HepG2 (cell line): ENCODE measurements around the gene HIF1AN. TPM values are rescaled to one million over a fixed set of nuclear protein-coding genes. Genes with fewer than 3 reads are reported as not detected.

ENCODE experiments used
- CREB1 ChIP-seq, 2 experiments: fragments of 450-650 bp in 1 of 2; IDR thresholded peaks; 2 replicates each; pipeline ENCODE4 v1.6.1; 2016 to 2017; ENCODE audit warnings: control low read depth in 1 of 2, mild to moderate bottlenecking in 1 of 2, missing compliant biosample characterization in 1 of 2, missing genetic modification characterization in 1 of 2
- ELF3 ChIP-seq: IDR thresholded peaks from 2 replicates; pipeline ENCODE4 v1.6.1; 2016; ENCODE audit warnings: missing genetic modification reagents, missing compliant biosample characterization
- EP300 ChIP-seq, 3 experiments: sonication (generic) in 1 of 3; formaldehyde crosslinking in 1 of 3; IDR thresholded peaks; 2 replicates each; pipeline versions ENCODE4 v1.5.1 to v1.6.1; 2011 to 2020; ENCODE audit warnings: low read depth in 2 of 3, low read length in 2 of 3, borderline replicate concordance in 1 of 3, improper control_type of control experiment in 1 of 3, mild to moderate bottlenecking in 1 of 3, missing genetic modification reagents in 1 of 3, moderate library complexity in 1 of 3
- KDM6A ChIP-seq: IDR thresholded peaks from 2 replicates; pipeline ENCODE4 v1.6.1; 2016; ENCODE audit warnings: low read depth
- KLF9 ChIP-seq: IDR thresholded peaks from 2 replicates; pipeline ENCODE4 v1.6.1; 2016; ENCODE audit warnings: low read depth
- MIER3 ChIP-seq: IDR thresholded peaks from 2 replicates; pipeline ENCODE4 v1.6.1; 2016; ENCODE audit warnings: missing compliant biosample characterization, borderline replicate concordance
- PHF20 ChIP-seq: sonication (generic); formaldehyde crosslinking; IDR thresholded peaks from 2 replicates; pipeline ENCODE4 v1.5.0; 2020; ENCODE audit warnings: mild to moderate bottlenecking, missing genetic modification reagents
- PHF21A ChIP-seq: sonication (generic); formaldehyde crosslinking; IDR thresholded peaks from 2 replicates; pipeline ENCODE4 v1.5.0; 2020; ENCODE audit warnings: mild to moderate bottlenecking, missing genetic modification reagents
- POLR2AphosphoS5 ChIP-seq: IDR thresholded peaks from 2 replicates; pipeline ENCODE4 v1.6.1; 2012; ENCODE audit warnings: low read depth, low read length
- SAP130 ChIP-seq: IDR thresholded peaks from 2 replicates; pipeline ENCODE4 v1.6.1; 2016; ENCODE audit warnings: low read depth
- SIN3A ChIP-seq: IDR thresholded peaks from 2 replicates; pipeline ENCODE4 v1.6.1; 2011; ENCODE audit warnings: low read depth, mild to moderate bottlenecking, control low read depth, low read length, borderline replicate concordance
- SIN3B ChIP-seq: fragments of 150-350 bp; IDR thresholded peaks from 2 replicates; pipeline ENCODE4 v1.6.1; 2014; ENCODE audit warnings: low read length
- ZNF335 ChIP-seq: sonication (generic); formaldehyde crosslinking; IDR thresholded peaks from 2 replicates; pipeline ENCODE4 v1.4.0; 2020; ENCODE audit warnings: missing genetic modification reagents
- polyA plus RNA-seq, 8 experiments: library from polyadenylated mRNA; depleted of rRNA in 3 of 8; stranded (reverse) in 7 of 8; unstranded in 1 of 8; fragments of >200 nt; fragmentation: Illumina TruSeq in 4 of 8; extraction: Trizol in 4 of 8; gene quantifications; 2 replicates each; pipeline versions ENCODE4 v1.2.1 to v1.2.3, GENCODE V29; 2011 to 2016; ENCODE audit warnings: low read depth in 4 of 8, missing spikeins in 1 of 8, mixed read lengths in 1 of 8; ENCODE audit not compliant: insufficient read depth in 1 of 8
- total RNA-seq, 5 experiments: library from RNA; depleted of rRNA; stranded (reverse); fragments of >200 nt; fragmentation: Illumina TruSeq; extraction: Trizol; gene quantifications; 2 replicates each; pipeline ENCODE4 v1.2.3, GENCODE V29; 2016; ENCODE audit warnings: low read depth in 1 of 5
- TF ChIP-seq, protein P1 (sequence below): sonication (generic); formaldehyde crosslinking; IDR thresholded peaks from 2 replicates; pipeline ENCODE4 v1.5.0; 2020; ENCODE audit warnings: missing genetic modification reagents
- TF ChIP-seq, protein P2 (sequence below): sonication (generic); formaldehyde crosslinking; IDR thresholded peaks from 2 replicates; pipeline ENCODE4 v1.5.0; 2020; ENCODE audit warnings: missing genetic modification reagents, mild to moderate bottlenecking, borderline replicate concordance
- TF ChIP-seq, protein P3 (sequence below): IDR thresholded peaks from 2 replicates; pipeline ENCODE4 v1.4.0; 2020; ENCODE audit warnings: mild to moderate bottlenecking, missing genetic modification reagents
- TF ChIP-seq, protein P4 (sequence below): sonication (generic); formaldehyde crosslinking; IDR thresholded peaks from 2 replicates; pipeline ENCODE4 v1.8.0; 2022; ENCODE audit warnings: missing genetic modification reagents, mild to moderate bottlenecking, borderline replicate concordance
- TF ChIP-seq, protein P5 (sequence below): sonication (generic); formaldehyde crosslinking; IDR thresholded peaks from 2 replicates; pipeline ENCODE4 v1.4.0; 2020; ENCODE audit warnings: mild to moderate bottlenecking, missing genetic modification reagents
- TF ChIP-seq, protein P6 (sequence below): sonication (generic); formaldehyde crosslinking; IDR thresholded peaks from 2 replicates; pipeline ENCODE4 v1.8.0; 2022; ENCODE audit warnings: missing genetic modification reagents, mild to moderate bottlenecking, inconsistent platforms, borderline replicate concordance

HIF1AN gene
- total and polyA plus RNA-seq, 2 of the 13 experiments (the other 11 are each of a cell fraction or from before 2014, with no cell fraction given): 8.6 to 10.7 TPM

DNA sequence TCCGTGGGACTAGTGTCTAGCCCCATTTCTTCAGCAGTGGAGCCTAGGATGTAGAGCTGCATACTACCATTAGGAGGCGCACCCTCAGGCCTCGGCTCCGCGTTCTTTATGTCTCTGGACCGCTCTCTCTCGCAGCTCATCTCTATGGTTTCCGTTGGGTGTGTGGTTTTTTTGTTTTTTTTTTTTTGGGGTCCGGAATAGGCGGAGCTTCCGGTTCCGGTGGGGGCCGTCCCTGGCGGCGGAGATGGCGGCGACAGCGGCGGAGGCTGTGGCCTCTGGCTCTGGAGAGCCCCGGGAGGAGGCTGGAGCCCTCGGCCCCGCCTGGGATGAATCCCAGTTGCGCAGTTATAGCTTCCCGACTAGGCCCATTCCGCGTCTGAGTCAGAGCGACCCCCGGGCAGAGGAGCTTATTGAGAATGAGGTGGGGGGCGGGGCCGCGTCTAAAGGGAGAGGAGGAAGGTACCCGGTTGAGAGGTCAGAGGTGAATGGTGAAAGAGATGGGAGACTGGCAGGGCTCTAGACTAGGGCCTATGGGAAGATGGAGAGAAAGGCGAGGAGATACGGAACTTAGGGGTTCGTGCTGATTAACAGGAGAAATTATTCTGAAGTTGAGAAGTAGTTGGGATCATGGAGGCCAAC, at the start of gene HIF1AN (continued):
- TF ChIP-seq, protein P1, sequence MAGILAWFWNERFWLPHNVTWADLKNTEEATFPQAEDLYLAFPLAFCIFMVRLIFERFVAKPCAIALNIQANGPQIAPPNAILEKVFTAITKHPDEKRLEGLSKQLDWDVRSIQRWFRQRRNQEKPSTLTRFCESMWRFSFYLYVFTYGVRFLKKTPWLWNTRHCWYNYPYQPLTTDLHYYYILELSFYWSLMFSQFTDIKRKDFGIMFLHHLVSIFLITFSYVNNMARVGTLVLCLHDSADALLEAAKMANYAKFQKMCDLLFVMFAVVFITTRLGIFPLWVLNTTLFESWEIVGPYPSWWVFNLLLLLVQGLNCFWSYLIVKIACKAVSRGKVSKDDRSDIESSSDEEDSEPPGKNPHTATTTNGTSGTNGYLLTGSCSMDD (CRISPR knock-in tag): no peak
- TF ChIP-seq CREB1 (IDR thresholded peaks at IDR 0.05): no peak
- TF ChIP-seq CREB1 (CRISPR knock-in tag; IDR thresholded peaks at IDR 0.05): peak; percentile 74
- TF ChIP-seq EP300 (IDR thresholded peaks at IDR 0.05; ENCODE audit: low read depth in 2 of 2, low read length in 2 of 2): peak in 1 of 2 experiments; percentile 24; a peak in 1 of 4 replicates
- no peak for TF ChIP-seq EP300 (CRISPR knock-in tag; IDR thresholded peaks at IDR 0.05; ENCODE audit: borderline replicate concordance)
- TF ChIP-seq, protein P2, sequence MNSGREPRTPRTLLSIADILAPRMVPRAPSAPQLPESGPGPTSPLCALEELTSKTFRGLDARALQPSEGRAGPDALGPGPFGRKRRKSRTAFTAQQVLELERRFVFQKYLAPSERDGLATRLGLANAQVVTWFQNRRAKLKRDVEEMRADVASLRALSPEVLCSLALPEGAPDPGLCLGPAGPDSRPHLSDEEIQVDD: no peak
- TF ChIP-seq KLF9 (CRISPR knock-in tag): peak; percentile 78; the same call in 1 of the 2 replicates
- TF ChIP-seq SIN3A: no peak
- TF ChIP-seq POLR2AphosphoS5: peak; percentile 89
- TF ChIP-seq, protein P3, sequence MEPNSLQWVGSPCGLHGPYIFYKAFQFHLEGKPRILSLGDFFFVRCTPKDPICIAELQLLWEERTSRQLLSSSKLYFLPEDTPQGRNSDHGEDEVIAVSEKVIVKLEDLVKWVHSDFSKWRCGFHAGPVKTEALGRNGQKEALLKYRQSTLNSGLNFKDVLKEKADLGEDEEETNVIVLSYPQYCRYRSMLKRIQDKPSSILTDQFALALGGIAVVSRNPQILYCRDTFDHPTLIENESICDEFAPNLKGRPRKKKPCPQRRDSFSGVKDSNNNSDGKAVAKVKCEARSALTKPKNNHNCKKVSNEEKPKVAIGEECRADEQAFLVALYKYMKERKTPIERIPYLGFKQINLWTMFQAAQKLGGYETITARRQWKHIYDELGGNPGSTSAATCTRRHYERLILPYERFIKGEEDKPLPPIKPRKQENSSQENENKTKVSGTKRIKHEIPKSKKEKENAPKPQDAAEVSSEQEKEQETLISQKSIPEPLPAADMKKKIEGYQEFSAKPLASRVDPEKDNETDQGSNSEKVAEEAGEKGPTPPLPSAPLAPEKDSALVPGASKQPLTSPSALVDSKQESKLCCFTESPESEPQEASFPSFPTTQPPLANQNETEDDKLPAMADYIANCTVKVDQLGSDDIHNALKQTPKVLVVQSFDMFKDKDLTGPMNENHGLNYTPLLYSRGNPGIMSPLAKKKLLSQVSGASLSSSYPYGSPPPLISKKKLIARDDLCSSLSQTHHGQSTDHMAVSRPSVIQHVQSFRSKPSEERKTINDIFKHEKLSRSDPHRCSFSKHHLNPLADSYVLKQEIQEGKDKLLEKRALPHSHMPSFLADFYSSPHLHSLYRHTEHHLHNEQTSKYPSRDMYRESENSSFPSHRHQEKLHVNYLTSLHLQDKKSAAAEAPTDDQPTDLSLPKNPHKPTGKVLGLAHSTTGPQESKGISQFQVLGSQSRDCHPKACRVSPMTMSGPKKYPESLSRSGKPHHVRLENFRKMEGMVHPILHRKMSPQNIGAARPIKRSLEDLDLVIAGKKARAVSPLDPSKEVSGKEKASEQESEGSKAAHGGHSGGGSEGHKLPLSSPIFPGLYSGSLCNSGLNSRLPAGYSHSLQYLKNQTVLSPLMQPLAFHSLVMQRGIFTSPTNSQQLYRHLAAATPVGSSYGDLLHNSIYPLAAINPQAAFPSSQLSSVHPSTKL (CRISPR knock-in tag): no peak; the same call in 1 of the 2 replicates
- TF ChIP-seq PHF20: peak; percentile 87
- TF ChIP-seq SAP130 (CRISPR knock-in tag): peak; percentile 91
- peak; percentile 65; the same call in 1 of the 2 replicates for TF ChIP-seq MIER3
- no peak for TF ChIP-seq KDM6A (CRISPR knock-in tag)
- TF ChIP-seq, protein P4, sequence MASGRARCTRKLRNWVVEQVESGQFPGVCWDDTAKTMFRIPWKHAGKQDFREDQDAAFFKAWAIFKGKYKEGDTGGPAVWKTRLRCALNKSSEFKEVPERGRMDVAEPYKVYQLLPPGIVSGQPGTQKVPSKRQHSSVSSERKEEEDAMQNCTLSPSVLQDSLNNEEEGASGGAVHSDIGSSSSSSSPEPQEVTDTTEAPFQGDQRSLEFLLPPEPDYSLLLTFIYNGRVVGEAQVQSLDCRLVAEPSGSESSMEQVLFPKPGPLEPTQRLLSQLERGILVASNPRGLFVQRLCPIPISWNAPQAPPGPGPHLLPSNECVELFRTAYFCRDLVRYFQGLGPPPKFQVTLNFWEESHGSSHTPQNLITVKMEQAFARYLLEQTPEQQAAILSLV: peak; percentile 68; the same call in 1 of the 2 replicates
- TF ChIP-seq ELF3 (CRISPR knock-in tag): no peak; the same call in 1 of the 2 replicates
- TF ChIP-seq, protein P5, sequence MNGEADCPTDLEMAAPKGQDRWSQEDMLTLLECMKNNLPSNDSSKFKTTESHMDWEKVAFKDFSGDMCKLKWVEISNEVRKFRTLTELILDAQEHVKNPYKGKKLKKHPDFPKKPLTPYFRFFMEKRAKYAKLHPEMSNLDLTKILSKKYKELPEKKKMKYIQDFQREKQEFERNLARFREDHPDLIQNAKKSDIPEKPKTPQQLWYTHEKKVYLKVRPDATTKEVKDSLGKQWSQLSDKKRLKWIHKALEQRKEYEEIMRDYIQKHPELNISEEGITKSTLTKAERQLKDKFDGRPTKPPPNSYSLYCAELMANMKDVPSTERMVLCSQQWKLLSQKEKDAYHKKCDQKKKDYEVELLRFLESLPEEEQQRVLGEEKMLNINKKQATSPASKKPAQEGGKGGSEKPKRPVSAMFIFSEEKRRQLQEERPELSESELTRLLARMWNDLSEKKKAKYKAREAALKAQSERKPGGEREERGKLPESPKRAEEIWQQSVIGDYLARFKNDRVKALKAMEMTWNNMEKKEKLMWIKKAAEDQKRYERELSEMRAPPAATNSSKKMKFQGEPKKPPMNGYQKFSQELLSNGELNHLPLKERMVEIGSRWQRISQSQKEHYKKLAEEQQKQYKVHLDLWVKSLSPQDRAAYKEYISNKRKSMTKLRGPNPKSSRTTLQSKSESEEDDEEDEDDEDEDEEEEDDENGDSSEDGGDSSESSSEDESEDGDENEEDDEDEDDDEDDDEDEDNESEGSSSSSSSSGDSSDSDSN (CRISPR knock-in tag): no peak
- TF ChIP-seq PHF21A (CRISPR knock-in tag): peak; percentile 51; the same call in 1 of the 2 replicates
- peak; percentile 77; the same call in 1 of the 2 replicates for TF ChIP-seq SIN3B
- TF ChIP-seq ZNF335 (CRISPR knock-in tag): 0 out of 2 replicates have a peak, but pooled peaks have one; percentile 58
- TF ChIP-seq, protein P6, sequence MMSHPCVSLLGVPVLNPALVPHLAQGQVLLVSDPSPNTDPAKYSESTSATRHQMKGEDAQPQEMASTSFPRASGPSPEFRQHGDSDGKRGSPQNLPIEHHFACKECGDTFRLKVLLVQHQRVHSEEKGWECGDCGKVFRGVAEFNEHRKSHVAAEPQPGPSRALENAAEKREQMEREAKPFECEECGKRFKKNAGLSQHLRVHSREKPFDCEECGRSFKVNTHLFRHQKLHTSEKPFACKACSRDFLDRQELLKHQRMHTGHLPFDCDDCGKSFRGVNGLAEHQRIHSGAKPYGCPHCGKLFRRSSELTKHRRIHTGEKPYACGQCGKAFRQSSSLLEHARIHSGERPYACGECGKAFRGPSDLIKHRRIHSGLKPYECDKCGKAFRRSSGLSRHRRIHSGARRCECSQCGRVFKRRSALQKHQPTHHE (CRISPR knock-in tag): no peak
